Measurements from ENCODE around the gene LRRC3. TPM values are rescaled to one million over a fixed set of nuclear protein-coding genes. Genes with fewer than 3 reads are reported as not detected.

LRRC3 gene
- total and polyA plus RNA-seq, 2 of the 8 experiments (the other 6 are each of a cell fraction or from before 2014, with no cell fraction given), result 3.1 to 5.4 TPM

DNA sequence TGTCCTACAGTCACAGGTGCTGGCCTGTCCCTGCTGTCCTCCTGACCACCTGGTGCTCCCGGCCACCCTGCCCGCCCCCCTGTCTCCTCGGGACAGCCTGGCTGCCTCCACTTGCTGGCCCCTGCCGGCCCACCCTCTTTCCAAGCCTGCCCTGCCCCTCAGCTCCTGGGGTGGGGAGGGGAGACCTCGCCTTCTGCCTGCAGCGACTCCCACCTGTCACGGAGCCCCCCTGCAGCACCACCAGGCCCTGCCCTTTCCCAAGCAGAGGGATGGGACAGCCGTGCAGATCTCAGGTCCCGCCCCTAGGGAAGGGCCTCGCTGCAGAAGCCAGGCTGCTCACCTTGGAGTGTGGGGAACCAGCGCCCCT lies 7.5 kb downstream of the LRRC3 start (continued):
- TF ChIP-seq KDM5A (IDR thresholded peaks at IDR 0.05; ENCODE audit: low read length), result no peak
- TF ChIP-seq POLR2A (IDR thresholded peaks at IDR 0.05; ENCODE audit: control extremely low read depth in 1 of 2, low read depth in 2 of 2, low read length in 2 of 2), result no peak
- no peak for TF ChIP-seq SIX5 (IDR thresholded peaks at IDR 0.05; ENCODE audit: low read depth, low read length)
- no peak for TF ChIP-seq CHD1 (IDR thresholded peaks at IDR 0.05; ENCODE audit: low read depth, low read length)
- TF ChIP-seq, protein P1, sequence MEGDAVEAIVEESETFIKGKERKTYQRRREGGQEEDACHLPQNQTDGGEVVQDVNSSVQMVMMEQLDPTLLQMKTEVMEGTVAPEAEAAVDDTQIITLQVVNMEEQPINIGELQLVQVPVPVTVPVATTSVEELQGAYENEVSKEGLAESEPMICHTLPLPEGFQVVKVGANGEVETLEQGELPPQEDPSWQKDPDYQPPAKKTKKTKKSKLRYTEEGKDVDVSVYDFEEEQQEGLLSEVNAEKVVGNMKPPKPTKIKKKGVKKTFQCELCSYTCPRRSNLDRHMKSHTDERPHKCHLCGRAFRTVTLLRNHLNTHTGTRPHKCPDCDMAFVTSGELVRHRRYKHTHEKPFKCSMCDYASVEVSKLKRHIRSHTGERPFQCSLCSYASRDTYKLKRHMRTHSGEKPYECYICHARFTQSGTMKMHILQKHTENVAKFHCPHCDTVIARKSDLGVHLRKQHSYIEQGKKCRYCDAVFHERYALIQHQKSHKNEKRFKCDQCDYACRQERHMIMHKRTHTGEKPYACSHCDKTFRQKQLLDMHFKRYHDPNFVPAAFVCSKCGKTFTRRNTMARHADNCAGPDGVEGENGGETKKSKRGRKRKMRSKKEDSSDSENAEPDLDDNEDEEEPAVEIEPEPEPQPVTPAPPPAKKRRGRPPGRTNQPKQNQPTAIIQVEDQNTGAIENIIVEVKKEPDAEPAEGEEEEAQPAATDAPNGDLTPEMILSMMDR (IDR thresholded peaks at IDR 0.05; ENCODE audit: control extremely low read depth in 1 of 3, insufficient read depth in 1 of 3, low read depth in 1 of 3, low read length in 3 of 3), result no peak
- no peak for TF ChIP-seq JUND (IDR thresholded peaks at IDR 0.05; ENCODE audit: low read length)
- TF ChIP-seq RBBP5 (IDR thresholded peaks at IDR 0.05; ENCODE audit: borderline replicate concordance, low read depth, low read length), result no peak
- no peak for TF ChIP-seq TAF1 (IDR thresholded peaks at IDR 0.05; ENCODE audit: low read depth, low read length)
- no peak for TF ChIP-seq BCL11A (IDR thresholded peaks at IDR 0.05; ENCODE audit: low read depth in 2 of 2, low read length in 2 of 2)

Data from H1 (cell line).